HG02588 (cell line): ENCODE results near the gene ZSWIM6.

Experiments
- ATAC-seq: cut with Tn5 transposase; IDR thresholded peaks from one replicate; pipeline ENCODE4 v1.9.1; 2021; ENCODE audit warnings: mild to moderate bottlenecking, moderate library complexity; ENCODE audit not compliant: unreplicated experiment

The ZSWIM6 gene

DNA sequence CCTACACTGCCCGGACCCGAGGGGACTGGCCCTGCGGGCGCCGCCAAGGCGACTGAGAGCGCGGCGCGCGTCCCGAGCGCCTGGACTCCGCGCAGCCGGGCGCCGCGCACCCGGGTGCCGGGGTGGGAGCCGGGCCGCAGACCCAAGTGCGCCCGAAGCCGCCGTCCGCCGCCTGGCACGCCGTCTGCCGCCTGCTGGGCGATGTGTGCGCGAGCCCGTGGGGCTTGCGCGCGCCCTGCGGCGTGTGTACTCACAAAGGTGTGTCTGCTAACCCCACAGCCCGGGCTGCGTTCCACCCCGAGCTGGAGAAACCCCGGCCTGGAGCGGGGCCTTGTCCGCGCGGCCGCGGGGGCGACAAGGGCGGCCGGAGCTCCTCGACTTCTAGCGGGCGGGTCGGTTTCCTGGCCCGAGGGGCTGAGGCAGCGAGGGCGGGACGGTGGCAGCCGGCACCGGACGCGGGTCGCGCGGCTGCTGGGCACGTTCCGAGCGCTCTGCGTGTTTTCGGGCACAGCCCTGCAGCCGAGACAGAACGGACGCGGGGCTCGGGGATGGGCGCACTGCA is 1.1 kb upstream of the ZSWIM6 start:
- ATAC-seq: peak; percentile 33

DNA sequence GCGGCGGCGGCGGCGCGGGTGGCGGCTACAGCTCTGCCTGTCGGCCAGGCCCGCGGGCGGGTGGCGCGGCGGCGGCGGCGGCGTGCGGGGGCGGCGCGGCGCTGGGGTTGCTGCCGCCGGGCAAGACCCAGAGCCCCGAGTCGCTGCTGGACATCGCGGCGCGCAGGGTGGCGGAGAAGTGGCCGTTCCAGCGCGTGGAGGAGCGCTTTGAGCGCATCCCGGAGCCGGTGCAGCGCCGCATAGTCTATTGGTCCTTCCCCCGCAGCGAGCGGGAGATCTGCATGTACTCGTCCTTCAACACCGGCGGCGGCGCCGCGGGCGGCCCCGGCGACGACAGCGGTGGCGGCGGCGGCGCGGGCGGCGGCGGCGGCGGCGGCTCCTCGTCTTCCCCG is 296 bp downstream of the ZSWIM6 start:
- ATAC-seq: peak; percentile 3

DNA sequence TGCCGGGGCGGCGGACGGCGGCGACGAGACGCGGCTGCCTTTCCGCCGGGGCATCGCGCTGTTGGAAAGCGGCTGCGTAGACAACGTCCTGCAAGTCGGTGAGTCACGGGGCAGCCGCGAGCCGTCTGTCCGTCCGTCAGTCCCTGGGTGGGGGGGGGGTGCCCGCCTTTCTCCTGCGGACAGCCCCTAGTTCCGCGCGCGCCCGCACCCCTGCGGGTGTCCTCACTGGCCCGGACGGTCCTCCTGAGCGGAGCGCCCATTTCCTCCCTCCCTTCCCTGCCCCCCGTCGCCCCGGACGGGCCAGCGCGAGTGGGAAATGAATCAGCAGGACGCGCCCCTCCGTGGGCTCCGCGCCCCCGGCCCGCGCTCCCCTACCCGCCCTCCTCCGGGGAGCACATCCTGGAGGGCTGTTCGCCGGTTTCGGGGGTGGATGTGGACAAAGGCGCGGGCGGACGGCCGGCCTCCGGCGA is 828 bp downstream of the ZSWIM6 start:
- ATAC-seq: no peak

DNA sequence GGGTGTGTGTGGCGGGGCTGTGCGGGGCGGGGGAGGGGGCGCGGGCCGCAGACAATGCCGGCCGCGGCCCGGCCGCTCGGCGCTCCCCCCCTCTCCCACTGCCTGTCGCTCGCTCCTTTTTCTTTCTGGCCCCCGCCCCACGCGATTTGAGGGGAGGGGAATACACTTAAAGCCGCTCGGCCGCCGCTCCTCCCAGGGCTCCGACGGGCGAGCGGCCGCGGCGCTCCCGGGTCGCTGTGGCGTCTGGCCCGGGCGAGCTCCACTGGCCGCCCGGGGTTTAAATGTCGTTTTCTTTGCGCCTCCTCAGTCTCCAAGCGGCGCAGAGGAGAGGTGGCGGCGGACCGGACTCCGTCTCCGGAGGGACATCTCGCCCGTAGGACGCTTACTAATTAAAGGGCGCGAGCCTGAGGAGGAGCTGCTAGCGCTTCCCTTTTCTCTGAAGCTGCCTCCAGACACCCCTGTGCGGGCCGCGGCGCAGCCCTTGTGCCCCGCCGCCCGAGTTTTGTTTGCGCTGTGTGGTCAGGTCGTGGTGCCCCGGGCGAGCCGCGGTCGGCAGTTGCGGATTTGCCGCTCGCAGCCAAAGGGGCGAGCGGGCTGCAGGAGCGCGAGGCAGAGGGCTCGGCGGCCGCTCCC is 1.4 kb downstream of the ZSWIM6 start:
- ATAC-seq: no peak

DNA sequence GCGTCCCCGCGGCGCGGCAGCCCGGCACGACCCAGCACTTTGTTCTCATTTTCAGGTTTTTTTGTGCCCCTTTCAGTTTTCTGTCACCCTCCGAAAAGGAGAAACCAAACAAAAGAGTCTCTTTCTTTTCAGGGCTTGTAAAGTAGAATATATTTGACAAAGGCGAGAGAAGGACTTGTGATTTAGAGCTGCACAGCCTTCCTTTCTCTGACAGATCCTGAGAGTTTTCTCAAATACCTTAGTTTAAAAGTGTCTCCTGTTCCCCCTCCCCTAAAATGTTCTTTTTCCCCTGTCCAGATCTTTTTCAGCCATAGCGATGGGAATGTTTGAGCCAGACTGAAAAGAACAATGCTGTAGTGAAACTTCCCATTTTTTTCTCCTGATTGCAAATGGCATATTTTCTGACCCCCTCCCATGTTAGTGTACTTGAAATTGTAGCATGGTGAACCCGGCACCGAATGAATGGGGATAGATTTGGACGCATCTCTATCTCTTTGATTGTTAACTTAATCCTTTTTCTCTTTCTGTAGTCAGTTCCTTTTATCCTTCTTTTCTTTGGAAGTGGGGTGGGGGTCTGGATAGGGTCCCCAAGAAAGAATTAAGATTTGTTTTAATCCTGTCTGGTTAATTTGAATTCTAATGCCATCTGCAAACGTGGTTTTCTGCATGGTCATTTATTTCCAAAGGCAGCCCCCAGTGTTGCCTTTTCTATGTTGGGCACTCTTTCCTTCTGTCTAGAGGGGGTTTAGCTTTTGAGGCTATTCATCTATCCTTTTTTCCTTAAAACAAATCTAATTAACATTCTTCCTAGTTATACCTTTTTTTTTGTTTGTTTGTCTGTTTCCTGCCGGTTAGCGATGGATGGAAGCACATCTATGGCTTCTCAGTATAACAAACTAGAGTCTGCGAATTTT is 2.2 kb downstream of the ZSWIM6 start:
- ATAC-seq: no peak

DNA sequence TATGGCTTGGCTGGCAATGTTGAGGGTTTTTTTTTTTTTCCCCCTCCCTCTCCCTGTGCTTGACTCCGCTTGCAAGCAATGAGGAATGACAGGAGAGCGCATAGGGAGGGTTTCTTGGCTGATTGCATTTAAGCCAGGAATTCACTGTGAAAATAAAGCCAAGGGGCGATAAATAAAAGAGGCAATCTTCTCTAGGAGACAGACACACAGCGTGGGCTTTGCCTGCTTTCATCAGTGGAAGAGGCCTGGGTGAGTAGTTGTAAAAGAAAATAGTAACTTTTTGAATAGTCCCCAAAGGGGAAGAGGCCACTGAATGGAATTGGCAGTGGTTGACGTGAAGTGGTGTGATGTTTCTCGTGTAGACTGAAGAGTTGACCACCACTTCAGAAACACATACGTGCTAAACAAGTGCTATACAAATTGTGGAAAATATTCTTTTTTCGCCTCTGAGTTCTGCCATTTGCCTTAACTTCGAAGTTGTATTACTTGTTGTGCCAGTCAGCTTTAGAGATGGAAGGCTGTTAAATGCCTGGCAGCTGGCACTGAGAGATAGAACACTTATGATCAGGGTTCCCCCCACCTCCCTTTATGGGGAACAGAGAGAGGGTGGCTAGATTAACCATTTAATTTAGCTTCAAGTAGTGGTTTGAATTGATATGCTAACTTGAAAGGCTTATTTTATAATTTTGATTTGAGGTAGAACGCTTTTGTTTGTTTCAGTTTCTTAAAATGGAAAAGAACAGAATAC is 3.0 kb downstream of the ZSWIM6 start:
- ATAC-seq: no peak

DNA sequence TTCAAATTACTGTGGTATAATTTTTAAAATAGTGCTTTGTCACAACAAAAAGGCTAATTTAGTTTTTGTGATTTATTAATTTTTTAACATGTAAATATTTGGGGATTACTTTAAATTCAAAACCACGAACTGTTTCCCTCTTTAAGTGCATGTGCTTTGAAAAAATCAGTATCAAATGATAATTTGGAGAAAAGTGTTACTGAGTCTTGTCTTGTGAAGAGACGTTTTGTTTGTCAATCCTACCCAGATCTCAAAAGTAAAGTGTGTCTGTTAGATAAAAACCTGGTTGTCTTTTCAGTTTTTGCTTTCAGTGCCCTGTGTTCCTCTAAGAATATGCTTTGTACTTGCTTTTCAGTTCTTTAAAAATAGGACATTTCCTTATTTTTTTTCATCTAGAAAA is 7.7 kb downstream of the ZSWIM6 start:
- no peak for ATAC-seq

DNA sequence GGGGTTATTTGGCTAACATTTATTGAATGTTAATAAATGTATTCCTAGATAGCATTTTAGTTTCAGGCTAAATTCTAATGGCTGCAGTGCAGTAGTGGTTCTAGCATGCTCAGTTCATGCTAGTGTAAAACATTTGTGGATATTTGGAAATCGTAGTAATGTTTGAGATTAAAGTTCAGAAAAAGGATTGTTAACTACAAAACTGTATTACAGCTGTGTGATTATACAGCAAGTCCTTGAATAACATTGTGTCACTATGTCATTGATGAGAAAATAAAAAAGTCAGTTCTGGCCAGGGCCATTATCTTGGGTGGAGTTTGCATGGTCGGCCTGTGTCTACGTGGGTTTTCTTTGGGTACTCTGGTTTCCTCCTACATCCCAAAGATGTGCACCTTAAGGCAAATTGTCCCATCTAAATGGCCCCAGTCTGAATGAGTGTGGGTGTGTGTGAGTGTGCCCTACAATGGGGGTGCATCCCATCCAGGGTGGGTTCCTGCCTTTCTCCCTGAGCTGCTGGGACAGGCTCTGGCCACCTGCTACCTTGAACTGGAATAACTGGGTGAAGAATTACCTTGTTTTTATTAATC is 8.8 kb downstream of the ZSWIM6 start:
- no peak for ATAC-seq

DNA sequence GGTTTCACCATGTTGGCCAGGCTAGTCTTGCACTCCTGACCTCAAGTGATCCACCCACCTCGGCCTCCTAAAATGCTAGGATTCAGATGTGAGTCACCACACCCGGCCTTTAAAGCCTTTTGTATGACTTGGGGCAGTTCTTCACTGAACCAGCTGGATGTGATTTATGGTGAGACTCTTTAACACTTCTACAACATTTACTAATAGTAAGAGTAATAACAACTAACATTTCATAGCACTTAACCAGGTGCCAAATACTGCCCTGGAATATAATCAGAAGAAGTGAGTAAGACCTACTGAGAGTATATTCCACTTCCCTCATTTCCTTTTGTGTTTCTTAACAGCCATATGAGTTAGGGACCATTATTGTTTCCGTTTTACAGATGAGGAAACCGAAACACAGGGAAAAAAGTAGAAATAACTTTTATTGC is 10.0 kb downstream of the ZSWIM6 start:
- no peak for ATAC-seq

DNA sequence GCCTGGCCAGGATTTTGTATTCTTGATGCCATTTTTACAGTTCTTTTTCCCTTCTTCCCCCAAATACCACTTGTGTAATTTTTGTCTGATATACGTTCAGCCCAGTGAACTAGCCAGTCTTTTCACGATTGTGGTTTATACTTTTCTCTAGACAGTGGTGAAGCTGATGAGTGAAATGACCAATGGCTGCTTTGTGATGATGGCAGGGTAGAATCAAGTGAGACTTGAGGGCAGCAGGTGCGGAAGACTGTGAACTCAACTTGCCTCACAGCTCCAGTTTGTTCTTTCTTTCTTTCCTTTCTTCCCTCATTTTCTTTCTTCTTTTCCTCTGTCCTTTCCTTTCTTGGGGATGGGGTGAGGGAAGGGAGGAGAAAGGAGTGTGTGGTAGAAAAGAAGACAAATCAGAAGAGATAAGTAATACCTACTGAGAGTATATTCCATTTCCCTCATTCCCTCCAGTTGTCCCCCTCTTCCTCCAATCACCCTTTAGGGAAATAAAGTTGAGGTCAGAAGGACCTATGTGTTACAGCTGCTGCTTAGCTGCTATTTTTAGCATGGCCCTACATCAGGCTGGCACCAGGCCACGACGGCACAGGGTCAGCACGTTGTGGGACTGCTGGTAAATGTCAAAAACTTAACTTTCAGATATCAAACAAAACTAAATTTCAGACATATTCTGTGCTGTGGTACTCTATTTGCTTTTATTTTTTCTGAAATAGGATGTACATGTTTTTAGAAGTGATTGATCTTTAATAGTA is 12.3 kb downstream of the ZSWIM6 start:
- ATAC-seq: no peak

DNA sequence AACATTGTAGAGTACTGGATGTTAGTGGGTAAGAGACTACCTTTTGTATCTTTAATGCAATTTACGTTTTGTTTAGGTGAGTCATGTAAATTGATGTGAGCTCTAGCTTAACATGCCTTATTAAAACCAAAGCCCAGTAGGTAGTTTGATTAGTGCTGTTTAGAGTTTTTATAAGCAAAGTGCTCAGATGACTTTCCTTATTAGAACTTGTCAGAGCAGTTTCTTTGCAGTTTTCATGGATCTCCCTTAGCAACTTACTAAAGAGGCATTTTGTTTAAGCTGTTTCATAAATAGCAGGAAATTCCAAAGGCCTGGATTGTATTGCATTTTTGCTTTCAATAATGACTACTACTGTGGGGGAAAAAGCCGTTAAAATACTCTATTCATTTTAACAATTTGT is 14.5 kb downstream of the ZSWIM6 start:
- ATAC-seq: no peak

DNA sequence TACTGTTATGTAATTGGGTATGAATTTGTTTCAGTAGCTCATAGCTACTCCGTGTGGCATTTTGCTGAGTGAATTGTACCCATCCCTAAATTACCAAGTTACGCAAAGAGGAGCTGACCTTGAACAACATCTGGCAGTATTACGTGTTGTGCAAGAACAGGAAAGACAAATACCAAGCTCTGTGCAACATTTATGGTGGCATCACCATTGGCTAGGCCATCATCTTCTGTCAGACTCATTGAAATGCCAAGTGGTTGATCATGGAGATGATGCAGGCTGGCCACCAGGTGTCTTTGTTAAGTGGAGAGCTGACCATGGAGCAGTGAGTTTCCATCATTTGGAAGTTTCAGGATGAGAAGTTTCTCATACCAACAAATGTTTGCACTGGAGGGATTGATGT is 15.0 kb downstream of the ZSWIM6 start:
- ATAC-seq: no peak

DNA sequence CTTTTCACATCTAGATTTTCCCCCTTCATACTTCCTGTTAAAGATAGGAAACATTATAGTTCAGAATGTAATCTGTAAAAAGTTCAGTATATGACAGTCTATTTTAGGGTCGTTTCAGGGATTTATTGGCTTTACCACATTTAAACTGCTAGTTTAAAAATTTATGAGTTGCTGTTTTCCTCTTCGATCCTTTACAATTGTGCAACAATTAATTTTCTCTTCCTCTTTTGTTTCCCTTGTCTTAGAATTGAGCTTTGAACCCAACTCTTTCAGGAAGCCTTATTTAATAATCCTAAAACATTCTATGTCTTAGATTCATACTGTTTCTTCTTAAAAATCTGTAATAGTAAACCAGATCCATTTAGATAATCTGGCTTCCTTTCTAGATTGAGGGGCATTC is 16.4 kb downstream of the ZSWIM6 start:
- no peak for ATAC-seq

DNA sequence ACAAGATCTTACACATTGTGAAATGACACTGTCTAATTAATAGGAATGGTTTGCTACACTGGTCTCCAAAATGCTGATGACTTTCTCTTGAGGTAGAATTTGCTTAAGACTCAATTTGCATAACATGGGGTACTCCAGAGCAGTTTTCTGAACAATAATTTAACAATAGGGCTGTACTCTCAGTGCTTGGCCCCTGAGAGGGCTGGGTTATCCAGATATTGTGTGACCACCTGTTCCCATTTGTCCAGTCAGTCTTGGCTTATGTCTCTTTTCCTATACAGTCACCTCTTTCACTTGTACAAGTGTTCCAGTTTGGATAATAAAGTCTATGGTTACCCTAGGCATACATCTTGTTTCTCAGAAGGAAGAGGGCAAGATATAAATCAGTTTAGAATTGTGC is 17.9 kb downstream of the ZSWIM6 start:
- ATAC-seq: no peak

DNA sequence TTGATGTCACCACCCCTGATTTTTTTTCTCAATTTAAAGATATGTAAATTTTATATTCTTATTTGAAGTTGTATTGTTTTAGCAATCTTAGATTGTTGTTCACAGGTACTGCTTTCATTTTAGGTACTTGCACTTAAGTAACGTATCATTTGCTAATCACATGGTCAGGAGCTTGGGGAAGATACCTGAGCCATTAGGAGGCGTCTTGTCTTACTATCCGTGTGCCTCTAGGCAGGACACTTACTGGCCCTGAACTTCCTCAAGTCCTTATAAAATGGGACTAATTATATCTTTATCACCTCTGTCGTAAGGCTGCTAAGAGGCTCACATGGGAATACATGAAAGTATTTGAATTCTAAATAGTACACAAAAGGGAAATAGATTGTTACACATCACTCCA is 18.5 kb downstream of the ZSWIM6 start:
- no peak for ATAC-seq

DNA sequence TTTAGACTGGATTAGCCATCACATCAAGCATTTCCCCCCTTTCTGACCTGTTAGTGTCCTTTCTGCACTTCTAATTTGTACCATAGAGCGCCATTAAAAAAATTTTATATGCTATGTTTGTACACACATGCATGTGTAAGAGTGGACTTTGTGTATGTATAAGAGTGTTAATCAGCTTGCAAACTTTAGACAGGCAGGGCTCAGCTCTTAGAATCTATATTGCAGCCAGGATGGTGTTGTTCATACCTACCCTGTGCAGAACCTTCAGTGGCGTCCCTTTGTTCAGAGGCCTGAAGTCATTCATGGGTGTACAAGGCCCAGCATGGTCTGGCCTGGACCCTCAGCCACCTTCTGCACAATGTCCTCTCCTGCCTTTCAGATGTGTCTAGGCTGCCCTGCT is 19.7 kb downstream of the ZSWIM6 start:
- ATAC-seq: no peak

DNA sequence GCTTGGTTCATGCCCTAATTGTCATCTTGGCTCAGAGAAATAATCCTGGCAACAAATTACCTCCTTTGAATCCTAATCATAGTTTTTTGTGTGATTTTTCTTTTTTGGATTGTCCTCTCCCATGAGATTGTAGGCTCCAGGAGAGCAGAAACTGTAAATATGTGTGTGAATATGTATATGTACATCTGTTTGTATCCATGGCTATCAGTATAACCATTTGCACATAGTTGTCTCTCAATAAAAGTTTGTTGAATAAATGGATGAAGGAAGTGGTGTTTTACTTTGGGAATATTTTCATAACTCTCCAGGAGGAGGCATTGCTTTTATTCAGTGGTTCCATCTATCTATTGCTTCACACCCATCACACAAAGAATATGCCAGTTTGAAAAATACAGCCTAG is 20.1 kb downstream of the ZSWIM6 start:
- ATAC-seq: no peak

DNA sequence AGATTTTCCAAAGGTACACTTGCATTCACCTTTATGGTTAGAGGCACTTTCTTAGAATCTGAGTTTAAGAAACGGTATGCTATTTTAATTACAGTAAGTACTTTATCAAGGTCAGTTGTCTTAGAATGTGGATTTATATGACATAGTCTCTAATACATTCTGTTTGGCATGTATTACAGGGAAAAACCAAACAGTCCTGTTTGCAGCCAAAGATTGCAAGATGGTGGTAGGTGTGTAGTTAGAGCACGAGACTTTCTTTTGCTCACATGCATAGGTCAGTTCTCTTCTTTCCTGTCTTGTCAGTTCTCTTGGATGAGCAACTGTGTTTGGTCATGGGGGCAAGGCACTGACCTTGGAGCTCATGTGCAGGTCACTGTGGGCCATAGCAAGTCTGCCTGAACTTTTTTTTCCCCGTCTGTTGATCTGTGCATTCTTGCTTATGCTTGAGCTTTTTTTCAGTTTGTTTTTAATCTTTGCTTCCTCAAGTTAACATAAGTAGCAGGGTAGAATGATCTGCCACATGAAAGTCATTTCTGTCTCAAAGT is 20.6 kb downstream of the ZSWIM6 start:
- no peak for ATAC-seq

DNA sequence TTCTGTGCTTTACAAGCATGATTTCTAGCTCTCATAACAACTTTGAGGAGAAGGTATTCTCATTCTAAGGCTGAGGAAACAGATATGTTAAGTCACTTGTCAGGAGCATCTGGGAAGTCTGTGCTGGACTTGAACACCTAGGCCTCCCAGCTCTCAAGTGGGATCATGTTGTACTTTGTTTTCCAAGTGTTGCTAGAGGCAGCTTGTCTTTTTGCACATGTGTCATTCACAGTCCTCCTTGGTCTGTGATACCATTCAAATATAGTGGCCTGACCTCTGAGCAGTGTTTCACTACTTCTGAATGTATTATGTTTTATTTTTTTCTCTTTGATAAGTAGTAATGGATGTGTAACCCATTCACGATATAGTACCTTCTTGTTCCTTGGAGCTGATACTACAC is 21.2 kb downstream of the ZSWIM6 start:
- no peak for ATAC-seq

DNA sequence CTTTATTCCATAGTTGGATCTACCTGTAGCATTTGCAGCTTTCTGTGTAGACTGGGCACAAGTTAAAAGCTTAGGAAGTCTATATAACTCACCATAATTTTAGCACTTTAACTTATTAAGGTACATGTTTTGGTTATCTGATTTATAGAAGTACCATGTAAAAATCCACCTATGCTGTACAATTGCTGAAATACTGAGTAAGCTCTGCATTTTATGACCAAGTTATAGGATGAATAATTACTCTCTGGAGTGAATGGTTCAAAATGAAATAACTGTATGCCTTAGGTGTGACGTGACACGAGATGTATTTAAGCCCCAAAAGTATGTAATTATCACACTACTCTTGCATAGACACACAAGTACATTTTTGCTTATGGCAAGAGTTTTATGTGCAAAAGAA is 22.1 kb downstream of the ZSWIM6 start:
- ATAC-seq: no peak
